Karpas-422 (cell line): Measurements from ENCODE around the gene ME3. TPM values are rescaled to one million over a fixed set of nuclear protein-coding genes. Genes with fewer than 3 reads are reported as not detected.
"Not testable (repeated sequence)": the region's sequence is repeated elsewhere in the genome, so short reads cannot be mapped to it uniquely, and the experiment has no call there.

Source experiments
- DNase-seq: peaks from one replicate; pipeline ENCODE4 v3.0.0-alpha.2; 2015
- H2AFZ ChIP-seq: fragments of 200-600 bp; sonication (generic); 2 replicates; pipeline ENCODE4 v1.6.1; 2014; ENCODE audit warnings: antibody characterized with exemption, low read length, mixed read lengths
- H3K27ac ChIP-seq: fragments of 200-600 bp; sonication (generic); 2 replicates; pipeline ENCODE4 v1.5.1; 2014; ENCODE audit warnings: mild to moderate bottlenecking, low read length, moderate library complexity
- H3K27me3 ChIP-seq: fragments of 200-600 bp; sonication (generic); 2 replicates; pipeline ENCODE4 v1.6.1; 2014; ENCODE audit warnings: low read length, mixed read lengths
- H3K36me3 ChIP-seq: fragments of 200-600 bp; sonication (generic); 2 replicates; pipeline ENCODE4 v1.6.1; 2014; ENCODE audit warnings: low read length, mixed read lengths; ENCODE audit not compliant: insufficient read depth
- H3K4me1 ChIP-seq: fragments of 200-600 bp; sonication (generic); 2 replicates; pipeline ENCODE4 v1.6.1; 2014; ENCODE audit warnings: mild to moderate bottlenecking, low read length, mixed read lengths
- H3K4me2 ChIP-seq: fragments of 200-600 bp; sonication (generic); 2 replicates; pipeline ENCODE4 v1.6.1; 2014; ENCODE audit warnings: low read length, low read depth, mild to moderate bottlenecking; ENCODE audit not compliant: poor library complexity, severe bottlenecking
- H3K4me3 ChIP-seq: fragments of 200-600 bp; sonication (generic); 2 replicates; pipeline ENCODE4 v1.5.1; 2014; ENCODE audit warnings: mild to moderate bottlenecking, antibody characterized with exemption, low read length, mixed read lengths
- H3K79me2 ChIP-seq: fragments of 200-600 bp; sonication (generic); 2 replicates; pipeline ENCODE4 v1.6.1; 2014; ENCODE audit warnings: mild to moderate bottlenecking, low read length, mixed read lengths
- H3K9ac ChIP-seq: fragments of 200-600 bp; sonication (generic); 2 replicates; pipeline ENCODE4 v1.6.0; 2014; ENCODE audit warnings: low read length
- H3K9me2 ChIP-seq: fragments of 200-600 bp; sonication (generic), shearing (Covaris generic); replicated peaks from 2 replicates; pipeline ENCODE4 v1.6.0; 2014; ENCODE audit warnings: mild to moderate bottlenecking, low read length, moderate library complexity; ENCODE audit not compliant: insufficient read depth
- H3K9me3 ChIP-seq: fragments of 300-700, 200-600 bp; sonication (generic); 2 replicates; pipeline ENCODE4 v1.6.1; 2014; ENCODE audit warnings: low read length, mixed read lengths
- H4K20me1 ChIP-seq: fragments of 200-600 bp; sonication (generic); 2 replicates; pipeline ENCODE4 v1.6.1; 2014; ENCODE audit warnings: mild to moderate bottlenecking, antibody characterized with exemption, low read length, low read depth; ENCODE audit not compliant: insufficient read depth
- total RNA-seq: library from RNA; depleted of rRNA; stranded (reverse); fragments of >200 nt; shearing (Covaris generic); gene quantifications from 2 replicates; pipeline ENCODE4 v1.2.3, GENCODE V29; 2014; ENCODE audit warnings: low replicate concordance

ME3 gene
- total RNA-seq, 1 experiment from 2014 or later, result not detected

GRCh38 chr11:86541299-86541698 lies 131.1 kb downstream of the ME3 start:
- DNase-seq, H3K9me2 ChIP-seq, H3K4me2 ChIP-seq, H3K4me1 ChIP-seq, H3K36me3 ChIP-seq, H2AFZ ChIP-seq, H3K27me3 ChIP-seq, H4K20me1 ChIP-seq, H3K9me3 ChIP-seq, H3K79me2 ChIP-seq, H3K4me3 ChIP-seq, H3K9ac ChIP-seq, H3K27ac ChIP-seq: not testable (repeated sequence)

GRCh38 chr11:86538223-86538548 lies 134.2 kb downstream of the ME3 start:
- Histone ChIP-seq H3K9me3 (no peaks in the 10 kb centered on the region), H3K27ac (no peak overlapping the region), H3K4me1 (no peaks in the 10 kb centered on the region), H3K36me3 (no peaks in the 10 kb centered on the region), H3K27me3 (no peaks in the 10 kb centered on the region), H3K79me2 (no peaks in the 10 kb centered on the region), H3K9ac (no peak overlapping the region), H3K9me2 (no peaks in the 10 kb centered on the region), H2AFZ (no peak overlapping the region), H3K4me2 (no peak overlapping the region), H3K4me3 (no peak overlapping the region), H4K20me1 (no peaks in the 10 kb centered on the region)
- no peak for DNase-seq

GRCh38 chr11:86537541-86538222 lies 134.7 kb downstream of the ME3 start:
- no peaks in the 10 kb centered on the region for H4K20me1 ChIP-seq
- no peak overlapping the region for H3K4me3 ChIP-seq
- no peak overlapping the region for H2AFZ ChIP-seq
- no peaks in the 10 kb centered on the region for H3K9me3 ChIP-seq
- no peak overlapping the region for H3K4me2 ChIP-seq
- H3K36me3 ChIP-seq, result no peaks in the 10 kb centered on the region
- H3K9me2 ChIP-seq, result no peaks in the 10 kb centered on the region
- no peaks in the 10 kb centered on the region for H3K4me1 ChIP-seq
- H3K27me3 ChIP-seq, result no peaks in the 10 kb centered on the region
- DNase-seq, result peak; percentile 62
- H3K9ac ChIP-seq, result no peak overlapping the region
- no peaks in the 10 kb centered on the region for H3K79me2 ChIP-seq
- no peak overlapping the region for H3K27ac ChIP-seq

GRCh38 chr11:86535773-86536172 lies 136.6 kb downstream of the ME3 start:
- Histone ChIP-seq H3K36me3 (no peaks in the 10 kb centered on the region), H3K79me2 (no peaks in the 10 kb centered on the region), H3K4me2 (no peak overlapping the region), H4K20me1 (no peaks in the 10 kb centered on the region), H3K9ac (no peak overlapping the region), H3K4me1 (no peaks in the 10 kb centered on the region), H3K9me3 (no peaks in the 10 kb centered on the region), H3K27me3 (no peaks in the 10 kb centered on the region), H3K27ac (no peak overlapping the region), H3K4me3 (no peak overlapping the region), H2AFZ (no peak overlapping the region), H3K9me2 (no peaks in the 10 kb centered on the region)
- no peak for DNase-seq

GRCh38 chr11:86524620-86525352 lies 147.6 kb downstream of the ME3 start:
- no peak overlapping the region for H3K4me2 ChIP-seq
- H2AFZ ChIP-seq, result no peak overlapping the region
- no peak for DNase-seq
- no peaks in the 10 kb centered on the region for H3K9me3 ChIP-seq
- no peaks in the 10 kb centered on the region for H3K4me1 ChIP-seq
- no peak overlapping the region for H3K27ac ChIP-seq
- no peaks in the 10 kb centered on the region for H3K79me2 ChIP-seq
- H3K9me2 ChIP-seq, result no peaks in the 10 kb centered on the region
- H4K20me1 ChIP-seq, result no peaks in the 10 kb centered on the region
- no peaks in the 10 kb centered on the region for H3K36me3 ChIP-seq
- 0 out of 2 replicates have a peak, but pooled peaks cover 6% of the 10 kb centered on the region for H3K27me3 ChIP-seq
- H3K4me3 ChIP-seq, result no peak overlapping the region
- H3K9ac ChIP-seq, result no peak overlapping the region

GRCh38 chr11:86523738-86524619 lies 148.4 kb downstream of the ME3 start:
- Histone ChIP-seq H3K9me3 (no peaks in the 10 kb centered on the region), H4K20me1 (no peaks in the 10 kb centered on the region), H3K27me3 (0 out of 2 replicates have a peak, but pooled peaks cover 6% of the 10 kb centered on the region), H3K9me2 (no peaks in the 10 kb centered on the region), H3K27ac (no peak overlapping the region), H3K9ac (no peak overlapping the region), H3K36me3 (no peaks in the 10 kb centered on the region), H2AFZ (no peak overlapping the region), H3K79me2 (no peaks in the 10 kb centered on the region), H3K4me1 (no peaks in the 10 kb centered on the region), H3K4me2 (no peak overlapping the region), H3K4me3 (no peak overlapping the region)
- DNase-seq, result no peak

- H3K36me3 ChIP-seq, H3K79me2 ChIP-seq, DNase-seq, H3K4me2 ChIP-seq, H3K9me3 ChIP-seq, H3K4me1 ChIP-seq, H4K20me1 ChIP-seq, H3K27me3 ChIP-seq, H2AFZ ChIP-seq, H3K9me2 ChIP-seq, H3K4me3 ChIP-seq, H3K9ac ChIP-seq, H3K27ac ChIP-seq: not testable (repeated sequence)
These were observed 149.9 kb downstream of the ME3 start for GRCh38 chr11:86522512-86522911.
